Lung (tissue), 10 donors: ENCODE measurements around the gene MAP1A. TPM values are rescaled to one million over a fixed set of nuclear protein-coding genes. Genes with fewer than 3 reads are reported as not detected.
"Not testable (repeated sequence)": the region's sequence is repeated elsewhere in the genome, so short reads cannot be mapped to it uniquely, and the experiment has no call there.

Experiments
- ATAC-seq: fragments of 200-7000 bp; cut with Tn5 transposase; one replicate; pipeline ENCODE4 v1.9.1; 2020; ENCODE audit warnings: moderate number of reproducible peaks; ENCODE audit not compliant: insufficient read depth, low FRiP score
- DNase-seq, 3 donors: peaks; one replicate each; pipeline ENCODE4 v3.0.0-alpha.2; 2013 to 2017
- H3K27ac ChIP-seq, 2 donors: one replicate each; pipeline ENCODE4 v1.5.1; 2013; ENCODE audit warnings: mild to moderate bottlenecking in 2 of 2, moderate library complexity in 2 of 2, control low read depth in 1 of 2, inconsistent platforms in 1 of 2, low read depth in 1 of 2, low read length in 1 of 2
- H3K27me3 ChIP-seq, 3 donors: one replicate each; pipeline ENCODE4 v1.5.1; 2013; ENCODE audit warnings: low read length in 2 of 3; ENCODE audit not compliant: control insufficient read depth in 3 of 3, insufficient read depth in 3 of 3
- H3K36me3 ChIP-seq, 4 donors: one replicate each; pipeline ENCODE4 v1.5.1; 2013; ENCODE audit warnings: low read length in 4 of 4, mild to moderate bottlenecking in 1 of 4, moderate library complexity in 1 of 4; ENCODE audit not compliant: control insufficient read depth in 4 of 4, insufficient read depth in 4 of 4
- H3K4me1 ChIP-seq, 5 donors: one replicate each; pipeline ENCODE4 v1.5.1; 2013; ENCODE audit warnings: low read length in 5 of 5, mild to moderate bottlenecking in 2 of 5, moderate library complexity in 1 of 5; ENCODE audit not compliant: control insufficient read depth in 5 of 5, insufficient read depth in 5 of 5
- H3K4me3 ChIP-seq: one replicate; pipeline ENCODE4 v1.5.1; 2013; ENCODE audit warnings: mild to moderate bottlenecking, control low read depth, moderate library complexity
- H3K9ac ChIP-seq, 2 donors: one replicate each; pipeline ENCODE4 v1.5.1; 2013; ENCODE audit warnings: low read length in 2 of 2, control low read depth in 1 of 2; ENCODE audit not compliant: insufficient read depth in 1 of 2
- H3K9me3 ChIP-seq, 4 donors: one replicate each; pipeline ENCODE4 v1.5.1; 2013; ENCODE audit warnings: low read length in 3 of 4, mild to moderate bottlenecking in 1 of 4, moderate library complexity in 1 of 4; ENCODE audit not compliant: control insufficient read depth in 4 of 4, insufficient read depth in 3 of 4
- WGBS, 2 donors: extraction: QIAGEN DNeasy Blood & Tissue Kit; methylation state at CpG; one replicate each; pipeline ENCODE4 v1.1.7; 2013; 5-methylcytosine and 5-hydroxymethylcytosine counted together
- polyA plus RNA-seq, 2 donors: library from polyadenylated mRNA; stranded (reverse); fragments of 200-250 nt; gene quantifications; one replicate each; pipeline ENCODE4 v1.2.1, GENCODE V29; 2013
- total RNA-seq, 2 donors: library from RNA; depleted of rRNA in 1 of 2; stranded (reverse); fragments of >200 nt in 1 of 2; gene quantifications; one replicate each; pipeline ENCODE4 v1.2.1, GENCODE V29; 2014 to 2021
- donor health status: Bipolar disorder and iron deficiency.
- donor health status: healthy.
- donor health status: DM: yes; HTN: yes; CAD: no.

Gene MAP1A
- total and polyA plus RNA-seq, 4 donors = 1.8 to 17.8 (median 5.3) TPM

DNA sequence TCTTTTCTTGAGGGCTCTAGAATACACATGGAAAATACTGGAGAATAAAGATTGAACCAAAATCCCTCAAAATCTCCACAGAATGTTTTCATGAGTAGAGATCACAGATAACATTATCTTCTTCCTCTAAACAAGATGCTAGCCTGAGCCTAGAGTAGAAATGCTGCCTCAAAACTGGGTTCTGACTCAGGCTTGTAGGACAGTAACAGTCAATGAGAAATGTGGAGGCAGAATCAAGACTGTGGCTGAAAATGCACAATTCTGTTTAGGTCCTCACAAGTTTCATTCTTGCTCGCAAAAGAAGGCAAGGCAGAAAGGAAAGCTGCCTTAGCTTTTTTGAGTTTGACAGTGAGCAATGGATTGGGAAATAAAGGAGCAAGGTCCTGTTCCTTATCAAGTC lies 57.2 kb downstream of the MAP1A start:
- not testable (repeated sequence) for H3K4me3 ChIP-seq, H3K9ac ChIP-seq, DNase-seq, H3K27ac ChIP-seq, H3K4me1 ChIP-seq, ATAC-seq, H3K9me3 ChIP-seq, H3K36me3 ChIP-seq, H3K27me3 ChIP-seq
- no CpG with 5 or more reads among the region's 1 CpG for WGBS, 2 donors

Other genes starting within 250 kb of the MAP1A start
- gene TGM7, start 215.4 kb upstream of the MAP1A start, total RNA-seq = not detected
- not detected for gene TGM7, start 215.4 kb upstream of the MAP1A start, polyA plus RNA-seq
- gene LCMT2, start 187.0 kb upstream of the MAP1A start, total RNA-seq = 10 to 100 TPM in 1 of 2 donors, 1 to 10 TPM in 1; 3.4 to 10.6 TPM
- gene LCMT2, start 187.0 kb upstream of the MAP1A start, polyA plus RNA-seq = 1 to 10 TPM; 3.3 to 5.4 TPM
- 10 to 100 TPM; 20.1 to 37.7 TPM for gene ZSCAN29, start 146.6 kb upstream of the MAP1A start, total RNA-seq
- gene ZSCAN29, start 146.6 kb upstream of the MAP1A start, polyA plus RNA-seq = 1 to 10 TPM; 6.4 to 7.5 TPM
- 10 to 100 TPM; 16.5 to 17.0 TPM for gene TUBGCP4, start 146.5 kb upstream of the MAP1A start, total RNA-seq
- 1 to 10 TPM; 5.4 to 7.6 TPM for gene TUBGCP4, start 146.5 kb upstream of the MAP1A start, polyA plus RNA-seq
- 10 to 100 TPM; 35.3 to 97.4 TPM for gene TP53BP1, start 24.5 kb upstream of the MAP1A start, total RNA-seq
- 10 to 100 TPM in 1 of 2 donors, 1 to 10 TPM in 1; 8.9 to 12.1 TPM for gene TP53BP1, start 24.5 kb upstream of the MAP1A start, polyA plus RNA-seq
- gene PPIP5K1, start 72.6 kb downstream of the MAP1A start, total RNA-seq = 10 to 100 TPM; 23.9 to 40.2 TPM
- 1 to 10 TPM; 8.0 to 8.9 TPM for gene PPIP5K1, start 72.6 kb downstream of the MAP1A start, polyA plus RNA-seq
- gene CKMT1B, start 76.4 kb downstream of the MAP1A start, total RNA-seq = 1 to 10 TPM in 1 of 2 donors, not detected in 1; 6.9 TPM
- gene CKMT1B, start 76.4 kb downstream of the MAP1A start, polyA plus RNA-seq = 1 to 10 TPM; 2.6 to 4.2 TPM
- gene STRC, start 101.2 kb downstream of the MAP1A start, total RNA-seq = 1 to 10 TPM in 1 of 2 donors, under 1 TPM in 1; 0.40 to 1.0 TPM
- gene STRC, start 101.2 kb downstream of the MAP1A start, polyA plus RNA-seq = under 1 TPM; 0.03 to 0.28 TPM
- gene CATSPER2, start 131.2 kb downstream of the MAP1A start, total RNA-seq = 1 to 10 TPM; 1.8 to 5.6 TPM
- gene CATSPER2, start 131.2 kb downstream of the MAP1A start, polyA plus RNA-seq = 1 to 10 TPM; 2.9 to 4.2 TPM
- gene CKMT1A, start 176.3 kb downstream of the MAP1A start, total RNA-seq = 1 to 10 TPM in 1 of 2 donors, under 1 TPM in 1; 0.46 to 6.8 TPM
- gene CKMT1A, start 176.3 kb downstream of the MAP1A start, polyA plus RNA-seq = 1 to 10 TPM; 3.1 to 5.0 TPM
- gene PDIA3, start 228.8 kb downstream of the MAP1A start, total RNA-seq = 100 to 1,000 TPM; 235 to 580 TPM
- 100 to 1,000 TPM; 365 to 404 TPM for gene PDIA3, start 228.8 kb downstream of the MAP1A start, polyA plus RNA-seq